ENCODE data around the gene IL17RB.

The IL17RB gene

GRCh38 chr3:53846134-53846850, at the start of gene IL17RB, which contains the start of gene CHDH:
TSS of gene IL17RB (plus strand) at chr3:53846568. CDS start at chr3:53846589, 21 bp downstream.
TSS of gene CHDH (minus strand) at chr3:53846419. CDS start at chr3:53824008, 22,411 bp downstream.
- DNase-seq = peak; percentile 19

- no peak for DNase-seq
Observed at GRCh38 chr3:53798144-53798543, 48.2 kb upstream of the IL17RB start.

GRCh38 chr3:53799338-53799865, 47.0 kb upstream of the IL17RB start:
- no peak for DNase-seq

GRCh38 chr3:53800041-53800906, 46.1 kb upstream of the IL17RB start:
- DNase-seq = no peak

- DNase-seq = no peak
Observed at GRCh38 chr3:53801319-53801718, 45.0 kb upstream of the IL17RB start.

- no peak for DNase-seq
Observed at GRCh38 chr3:53802256-53802880, 44.0 kb upstream of the IL17RB start.

- no peak for DNase-seq
Observed at GRCh38 chr3:53803124-53803815, 43.1 kb upstream of the IL17RB start.

GRCh38 chr3:53803816-53804695, 42.3 kb upstream of the IL17RB start:
- no peak for DNase-seq

GRCh38 chr3:53804697-53805462, 41.5 kb upstream of the IL17RB start:
- no peak for DNase-seq

- DNase-seq = no peak
Observed at GRCh38 chr3:53805463-53806159, 40.8 kb upstream of the IL17RB start.

- DNase-seq = no peak
Observed at GRCh38 chr3:53806182-53807116, 39.9 kb upstream of the IL17RB start.

GRCh38 chr3:53807117-53807810, 39.1 kb upstream of the IL17RB start:
- DNase-seq = no peak

- no peak for DNase-seq
Observed at GRCh38 chr3:53808496-53808895, 37.9 kb upstream of the IL17RB start.

- no peak for DNase-seq
Observed at GRCh38 chr3:53809267-53809666, 37.1 kb upstream of the IL17RB start.

- DNase-seq = no peak
Observed at GRCh38 chr3:53809764-53810400, 36.5 kb upstream of the IL17RB start.

GRCh38 chr3:53811143-53811927, 35.0 kb upstream of the IL17RB start:
- DNase-seq = no peak

GRCh38 chr3:53812434-53812833, 33.9 kb upstream of the IL17RB start:
- DNase-seq = no peak
